Activated T-cell treated with anti-CD3 and anti-CD28 coated beads, Interleukin-2, amount 50 U/mL, for 48 hours (primary cell): Measurements from ENCODE around the gene DUSP6.
"Not testable (repeated sequence)": the region's sequence is repeated elsewhere in the genome, so short reads cannot be mapped to it uniquely, and the experiment has no call there.

ENCODE experiments used
- DNase-seq, 2 experiments: peaks; one replicate each; pipeline ENCODE4 v3.0.0-alpha.2; 2020

The DUSP6 gene

DNA sequence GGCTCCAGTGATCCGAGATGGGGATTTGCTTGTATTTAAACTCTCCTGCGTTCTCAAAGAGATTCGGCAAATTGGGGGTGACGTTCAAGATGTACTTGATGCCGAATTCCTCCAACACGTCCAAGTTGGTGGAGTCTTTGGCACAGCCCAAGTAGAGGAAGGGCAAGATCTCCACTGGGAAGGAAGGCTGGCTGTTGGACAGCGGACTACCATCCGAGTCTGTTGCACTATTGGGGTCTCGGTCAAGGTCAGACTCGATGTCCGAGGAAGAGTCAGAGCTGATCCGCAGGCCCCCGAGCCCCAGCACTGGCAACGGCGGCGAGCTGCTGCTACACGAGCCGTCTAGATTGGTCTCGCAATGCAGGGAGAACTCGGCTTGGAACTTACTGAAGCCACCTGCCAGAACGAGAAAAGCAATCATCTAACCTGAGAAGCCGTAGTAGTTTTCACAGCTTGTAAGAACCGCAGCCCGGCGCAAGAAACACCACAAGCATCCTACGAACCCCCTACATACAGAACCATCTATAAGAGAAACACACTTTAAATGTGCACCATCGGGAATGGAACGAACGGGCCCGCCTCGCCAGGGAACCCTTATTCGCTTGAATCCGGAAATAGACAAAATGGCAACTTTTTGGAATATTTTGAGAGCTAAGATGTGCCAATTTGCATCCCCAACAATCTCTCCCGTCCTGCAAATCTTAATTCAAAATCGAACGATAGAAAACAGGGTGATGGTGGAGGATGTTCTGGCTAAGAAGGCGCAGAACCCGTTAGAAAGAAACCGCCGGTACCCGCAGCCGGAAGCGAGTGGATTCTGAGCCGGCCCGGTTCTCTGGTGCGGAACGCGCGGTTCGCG lies 1.4 kb downstream of the DUSP6 start:
- peak; percentile 54 to 55 for DNase-seq

- no peak for DNase-seq
These were observed 2.1 kb downstream of the DUSP6 start for GRCh38 chr12:89350260-89350629.

GRCh38 chr12:89349814-89350213 lies 2.5 kb downstream of the DUSP6 start:
- no peak for DNase-seq

DNA sequence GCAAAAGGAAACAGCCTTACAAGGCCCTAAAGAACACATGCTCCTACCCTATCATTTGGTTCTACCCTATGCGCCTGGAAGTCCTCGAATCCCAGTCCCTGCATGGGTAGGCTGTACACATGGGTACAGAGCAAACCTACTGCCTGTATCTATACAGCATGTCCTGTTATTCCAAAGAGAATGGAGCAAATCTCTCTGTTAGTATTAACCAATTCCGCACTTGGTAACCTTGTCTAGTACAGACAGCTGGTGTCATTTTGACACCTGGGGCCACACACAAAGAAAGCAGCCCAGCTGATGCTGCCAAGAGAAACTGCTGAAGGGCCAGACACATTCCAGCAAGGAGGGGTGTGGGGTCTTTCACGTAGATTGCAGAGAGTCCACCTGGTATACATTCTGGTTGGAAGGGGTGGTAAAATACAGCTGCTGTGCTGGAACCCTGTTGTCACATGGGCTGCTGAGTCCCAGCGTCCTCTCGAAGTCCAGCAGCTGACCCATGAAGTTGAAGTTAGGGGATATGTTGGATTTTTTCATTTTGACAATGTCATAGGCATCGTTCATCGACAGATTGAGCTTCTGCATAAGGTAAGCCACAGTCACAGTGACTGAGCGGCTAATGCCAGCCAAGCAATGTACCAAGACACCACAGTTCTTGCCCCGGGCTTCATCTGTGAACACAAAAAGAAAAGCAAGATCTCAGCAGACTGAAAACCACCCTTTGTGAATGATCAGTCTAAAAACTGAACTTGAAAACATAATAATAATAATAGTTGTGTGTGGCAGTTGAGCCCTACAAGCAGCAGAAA lies 3.2 kb downstream of the DUSP6 start:
- DNase-seq, result no peak

GRCh38 chr12:89347325-89347829 lies 4.9 kb downstream of the DUSP6 start:
- no peak for DNase-seq

DNA sequence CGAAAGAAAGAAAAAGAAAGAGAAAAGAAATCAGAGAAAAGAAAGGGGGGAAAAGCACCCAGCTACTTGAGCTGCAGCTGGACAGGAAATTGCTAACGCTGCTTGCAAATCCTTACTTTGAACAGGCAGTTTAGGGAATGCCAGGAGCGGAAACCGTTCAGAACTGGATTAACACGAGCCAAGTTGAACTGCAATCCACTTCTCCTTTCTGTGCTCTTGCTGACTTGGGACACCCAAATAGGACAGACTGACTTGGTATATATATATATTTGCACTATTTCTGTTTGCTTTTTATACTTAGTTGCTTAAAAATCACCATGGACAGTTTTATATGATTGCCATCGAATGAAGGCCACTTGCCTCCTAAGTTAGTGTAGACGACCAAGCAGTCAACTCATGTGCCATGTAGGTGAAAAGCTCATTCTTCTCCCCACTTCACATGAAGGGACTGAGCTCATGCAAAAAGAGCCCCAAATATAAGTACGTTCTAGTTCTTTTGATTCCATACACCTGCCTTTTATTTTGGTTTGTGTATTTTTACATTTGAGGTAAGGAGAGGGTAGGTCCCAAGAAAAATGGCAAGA lies 5.5 kb downstream of the DUSP6 start:
- no peak for DNase-seq

GRCh38 chr12:89345830-89346740 lies 6.2 kb downstream of the DUSP6 start:
- DNase-seq, result peak; percentile 40 to 53

- DNase-seq, result no peak
These were observed 6.9 kb downstream of the DUSP6 start for GRCh38 chr12:89345376-89345775.

DNA sequence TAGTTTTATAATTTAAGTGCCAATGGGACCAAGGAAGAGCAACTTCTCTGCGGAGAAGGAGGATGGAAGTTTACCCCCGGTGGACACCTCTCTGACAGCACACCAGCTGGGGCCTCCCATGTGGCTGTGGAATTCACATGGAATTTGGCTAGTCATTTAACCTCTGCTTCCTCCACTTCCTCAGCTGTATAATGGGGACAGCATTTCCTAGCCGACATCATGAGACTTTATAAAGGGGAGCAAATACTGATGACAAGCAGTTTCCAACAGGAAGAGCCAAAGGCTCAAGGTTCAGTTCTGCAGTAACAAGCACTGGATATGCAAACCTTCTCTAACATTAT lies 7.5 kb downstream of the DUSP6 start:
- no peak for DNase-seq

DNA sequence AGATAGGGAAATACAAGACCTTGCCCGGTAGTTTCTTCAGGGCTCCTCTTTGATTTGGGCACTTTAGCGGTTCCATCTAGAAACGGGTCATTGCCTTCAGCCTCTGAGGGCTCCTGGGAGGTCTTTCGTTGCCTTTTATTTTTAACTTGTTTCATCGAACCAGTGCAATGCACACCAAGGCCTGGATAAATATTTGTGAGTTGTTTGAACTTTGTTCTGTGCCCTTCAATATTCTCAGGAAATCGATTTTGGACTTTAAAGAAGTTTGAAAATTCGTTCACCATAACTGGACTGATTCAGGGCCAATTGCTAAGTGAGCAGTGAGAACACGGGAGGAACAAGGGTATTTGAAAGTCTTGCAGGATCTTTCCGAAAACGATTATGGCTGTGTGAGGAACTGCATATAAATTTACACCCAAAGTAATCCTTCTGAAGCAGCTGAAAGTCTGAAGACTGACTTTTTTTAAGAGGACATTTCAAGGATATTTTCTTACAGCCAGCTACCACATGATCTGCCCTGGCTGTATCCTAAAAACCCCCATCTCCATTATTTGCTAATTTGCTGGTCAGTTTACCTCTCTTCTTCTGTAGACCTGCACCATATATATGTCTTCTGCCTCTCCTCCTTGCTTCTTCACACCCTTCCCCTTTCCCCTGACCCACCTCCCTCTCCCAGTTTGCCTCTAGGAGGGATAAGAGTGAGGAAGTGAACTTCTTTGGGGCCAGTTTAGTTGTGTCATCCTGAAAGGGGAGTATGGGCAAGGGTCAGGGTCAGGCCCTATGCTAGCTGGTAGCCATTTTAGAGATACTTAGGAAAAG lies 8.0 kb downstream of the DUSP6 start:
- DNase-seq, result no peak

- DNase-seq, result no peak
These were observed 9.2 kb downstream of the DUSP6 start for GRCh38 chr12:89343127-89343526.

GRCh38 chr12:89340861-89341260 lies 11.4 kb downstream of the DUSP6 start:
- DNase-seq, result no peak

GRCh38 chr12:89339526-89339925 lies 12.8 kb downstream of the DUSP6 start:
- no peak for DNase-seq

DNA sequence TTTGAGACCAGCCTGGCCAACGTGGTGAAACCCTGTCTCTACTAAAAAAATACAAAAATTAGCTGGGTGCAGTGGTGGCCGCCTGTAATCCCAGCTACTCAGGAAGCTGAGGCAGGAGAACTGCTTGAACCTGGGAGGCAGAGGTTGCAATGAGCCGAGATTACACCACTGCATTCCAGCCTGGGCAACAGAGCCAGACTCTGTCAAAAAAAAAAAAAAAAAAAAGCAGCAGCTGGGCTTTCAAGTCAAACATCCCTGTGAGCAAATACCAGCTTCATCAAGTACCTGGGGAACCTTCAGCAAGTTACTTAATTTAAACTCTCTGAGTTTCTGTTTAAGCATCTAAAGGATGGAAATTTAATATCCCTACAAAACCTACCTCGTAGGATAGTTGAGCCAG lies 15.2 kb downstream of the DUSP6 start:
- not testable (repeated sequence) for DNase-seq

GRCh38 chr12:89335452-89336244 lies 16.7 kb downstream of the DUSP6 start:
- no peak for DNase-seq

DNA sequence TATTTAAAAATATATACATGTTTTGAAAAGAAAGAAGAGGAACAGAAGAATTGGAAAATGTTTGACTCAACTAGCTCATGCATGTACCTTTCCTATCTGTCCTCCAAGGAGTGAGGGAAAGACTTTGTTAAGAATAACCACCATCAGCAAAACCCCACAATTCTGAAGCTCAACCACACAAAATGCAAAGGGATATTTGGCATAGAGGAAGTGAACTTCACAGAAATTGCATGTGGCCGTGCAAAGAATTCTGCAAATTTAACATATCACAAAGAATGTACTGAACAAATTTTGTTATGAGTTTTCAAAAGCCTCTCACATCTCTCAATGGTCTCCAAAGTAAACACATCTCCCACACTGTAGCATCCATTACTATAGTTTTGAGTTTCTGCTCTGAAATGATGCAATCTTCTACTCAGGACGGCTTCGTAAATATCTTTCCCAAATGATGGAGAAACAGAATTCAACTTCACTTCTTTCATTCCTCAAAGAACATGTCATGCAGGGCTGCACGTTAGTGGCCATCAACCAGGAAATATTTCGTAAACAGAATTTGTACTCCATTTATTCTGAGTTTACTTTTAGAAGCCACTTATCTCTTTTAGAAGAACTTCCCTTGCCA lies 17.6 kb downstream of the DUSP6 start:
- DNase-seq, result no peak

- peak in 1 of 2 experiments; percentile 44 for DNase-seq
These were observed 18.6 kb downstream of the DUSP6 start for GRCh38 chr12:89333564-89334252.

GRCh38 chr12:89328151-89329030 lies 23.9 kb downstream of the DUSP6 start:
- no peak for DNase-seq
